Fibroblast of lung (primary cell): Measurements from ENCODE around the gene PDZD4. TPM values are rescaled to one million over a fixed set of nuclear protein-coding genes. Genes with fewer than 3 reads are reported as not detected.

ENCODE experiments used
- DNase-seq, 2 donors: peaks; one replicate each; pipeline versions ENCODE4 v3.0.0 to v3.0.0-alpha.2; 2010; ENCODE audit warnings: low read depth in 2 of 2
- H2AFZ ChIP-seq: 2 replicates; pipeline ENCODE4 v1.5.1; 2012; ENCODE audit warnings: low read length, control low read depth, inconsistent platforms
- H3K27ac ChIP-seq: 2 replicates; pipeline ENCODE4 v1.5.1; 2011; ENCODE audit warnings: low read length, control low read depth; ENCODE audit not compliant: insufficient read depth
- H3K27me3 ChIP-seq: 2 replicates; pipeline ENCODE4 v1.5.1; 2011; ENCODE audit warnings: mild to moderate bottlenecking, low read length; ENCODE audit not compliant: control insufficient read depth, insufficient read depth
- H3K36me3 ChIP-seq: 2 replicates; pipeline ENCODE4 v1.5.1; 2011; ENCODE audit warnings: low read length; ENCODE audit not compliant: control insufficient read depth, insufficient read depth
- H3K4me1 ChIP-seq: 2 replicates; pipeline ENCODE4 v1.5.1; 2011; ENCODE audit warnings: low read length; ENCODE audit not compliant: control insufficient read depth, insufficient read depth; ENCODE audit errors: extremely low read depth
- H3K4me2 ChIP-seq: 2 replicates; pipeline ENCODE4 v1.5.1; 2011; ENCODE audit warnings: low read length, control low read depth; ENCODE audit not compliant: insufficient read depth; ENCODE audit errors: extremely low read depth
- H3K4me3 ChIP-seq, 4 experiments: fragments of 200-600 bp in 1 of 4; sonication (generic) in 1 of 4; replicated peaks in 1 of 4; 2 replicates each; pipeline ENCODE4 v1.5.1; 2011 to 2016; ENCODE audit warnings: low read length in 4 of 4, low read depth in 3 of 4, mild to moderate bottlenecking in 3 of 4, control low read depth in 2 of 4, inconsistent platforms in 1 of 4, mixed read lengths in 1 of 4; ENCODE audit not compliant: insufficient read depth in 1 of 4; ENCODE audit errors: control extremely low read depth in 1 of 4
- H3K79me2 ChIP-seq: 2 replicates; pipeline ENCODE4 v1.5.1; 2012; ENCODE audit warnings: mild to moderate bottlenecking, low read length, inconsistent platforms; ENCODE audit not compliant: control insufficient read depth, insufficient read depth
- H3K9ac ChIP-seq: 2 replicates; pipeline ENCODE4 v1.5.1; 2011; ENCODE audit warnings: mild to moderate bottlenecking, low read length, control low read depth; ENCODE audit not compliant: insufficient read depth
- H3K9me3 ChIP-seq: 2 replicates; pipeline ENCODE4 v1.5.1; 2012; ENCODE audit warnings: low read depth, low read length; ENCODE audit not compliant: control insufficient read depth, insufficient read depth
- H4K20me1 ChIP-seq: 2 replicates; pipeline ENCODE4 v1.5.1; 2011; ENCODE audit warnings: low read length; ENCODE audit not compliant: control insufficient read depth, insufficient read depth; ENCODE audit errors: extremely low read depth
- CTCF ChIP-seq, 2 donors: IDR thresholded peaks in 1 of 2; conservative IDR thresholded peaks in 1 of 2; 1 replicate in 1 of 2; 2 replicates in 1 of 2; pipeline ENCODE4 v1.5.1; 2011 to 2012; ENCODE audit warnings: low read length in 2 of 2, control low read depth in 1 of 2, inconsistent platforms in 1 of 2, low read depth in 1 of 2, mild to moderate bottlenecking in 1 of 2
- EZH2 ChIP-seq: IDR thresholded peaks from 2 replicates; pipeline ENCODE4 v1.5.1; 2012; ENCODE audit warnings: low read length, control low read depth, mild to moderate bottlenecking; ENCODE audit errors: missing control alignments
- polyA plus RNA-seq, 2 donors: library from polyadenylated mRNA; depleted of rRNA in 1 of 2; stranded (reverse) in 1 of 2; unstranded in 1 of 2; fragments of >200 nt; gene quantifications; 2 replicates each; pipeline ENCODE4 v1.2.1, GENCODE V29; 2011 to 2012; ENCODE audit warnings: missing spikeins in 1 of 2
- total RNA-seq: library from RNA; depleted of rRNA; stranded (reverse); fragments of >200 nt; gene quantifications from 2 replicates; pipeline ENCODE4 v1.2.1, GENCODE V29; 2014

PDZD4 gene
- total and polyA plus RNA-seq, 2 donors (not counting 1 experiment from before 2014, with no cell fraction given): under 0.01 to 0.10 TPM

DNA sequence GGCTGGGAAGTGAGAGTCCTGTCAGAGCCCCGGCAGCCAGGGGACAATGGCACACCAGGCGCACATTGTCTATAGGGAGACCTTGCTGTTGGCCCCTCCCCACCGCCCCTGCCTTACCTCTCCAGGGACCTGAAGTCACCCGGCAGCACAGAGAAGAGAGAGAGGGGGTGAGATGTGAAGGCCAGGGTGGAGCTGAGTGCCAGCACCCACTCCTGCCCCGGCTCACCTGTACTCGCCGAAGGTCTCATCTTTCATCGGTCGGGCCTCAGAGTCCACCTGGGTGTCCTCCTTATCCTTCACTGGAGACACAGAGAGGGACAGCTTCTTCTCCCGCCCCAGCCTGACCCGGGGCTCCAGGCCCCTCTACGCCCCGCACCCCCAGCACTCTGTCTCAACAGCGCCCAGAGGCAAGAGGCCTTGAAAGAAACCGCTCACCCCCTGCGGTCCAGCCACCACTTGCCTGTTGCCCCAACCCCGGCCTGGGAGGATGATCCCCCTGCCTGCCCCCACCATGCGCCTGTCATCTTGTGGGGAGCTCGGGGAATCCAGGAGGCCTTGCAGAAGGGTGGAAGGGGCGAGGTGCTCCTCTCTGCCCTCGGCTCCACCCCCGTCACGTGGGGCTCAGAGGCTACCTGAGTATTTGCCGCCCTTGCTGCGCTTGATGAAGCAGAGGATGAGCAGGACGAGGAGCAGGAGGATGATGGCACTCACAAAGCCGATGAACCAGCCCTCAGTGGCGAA, 33.1 kb upstream of the PDZD4 start:
- Histone ChIP-seq H3K9me3 (no peaks in the 10 kb centered on the region), H3K27ac (no peak overlapping the region), H3K27me3 (no peaks in the 10 kb centered on the region), H4K20me1 (no peaks in the 10 kb centered on the region), H2AFZ (no peak overlapping the region), H3K79me2 (no peaks in the 10 kb centered on the region), H3K4me3 (no peak overlapping the region), H3K4me2 (no peak overlapping the region), H3K36me3 (no peaks in the 10 kb centered on the region), H3K4me1 (no peaks in the 10 kb centered on the region), H3K9ac (no peak overlapping the region)
- TF ChIP-seq EZH2 (no peak), CTCF (conservative IDR thresholded peaks at IDR 0.05 in 1 of 2, IDR thresholded peaks at IDR 0.05 in 1 of 2; ENCODE audit: low read depth in 1 of 2, low read length in 2 of 2) (no peak)
- DNase-seq: no peak

DNA sequence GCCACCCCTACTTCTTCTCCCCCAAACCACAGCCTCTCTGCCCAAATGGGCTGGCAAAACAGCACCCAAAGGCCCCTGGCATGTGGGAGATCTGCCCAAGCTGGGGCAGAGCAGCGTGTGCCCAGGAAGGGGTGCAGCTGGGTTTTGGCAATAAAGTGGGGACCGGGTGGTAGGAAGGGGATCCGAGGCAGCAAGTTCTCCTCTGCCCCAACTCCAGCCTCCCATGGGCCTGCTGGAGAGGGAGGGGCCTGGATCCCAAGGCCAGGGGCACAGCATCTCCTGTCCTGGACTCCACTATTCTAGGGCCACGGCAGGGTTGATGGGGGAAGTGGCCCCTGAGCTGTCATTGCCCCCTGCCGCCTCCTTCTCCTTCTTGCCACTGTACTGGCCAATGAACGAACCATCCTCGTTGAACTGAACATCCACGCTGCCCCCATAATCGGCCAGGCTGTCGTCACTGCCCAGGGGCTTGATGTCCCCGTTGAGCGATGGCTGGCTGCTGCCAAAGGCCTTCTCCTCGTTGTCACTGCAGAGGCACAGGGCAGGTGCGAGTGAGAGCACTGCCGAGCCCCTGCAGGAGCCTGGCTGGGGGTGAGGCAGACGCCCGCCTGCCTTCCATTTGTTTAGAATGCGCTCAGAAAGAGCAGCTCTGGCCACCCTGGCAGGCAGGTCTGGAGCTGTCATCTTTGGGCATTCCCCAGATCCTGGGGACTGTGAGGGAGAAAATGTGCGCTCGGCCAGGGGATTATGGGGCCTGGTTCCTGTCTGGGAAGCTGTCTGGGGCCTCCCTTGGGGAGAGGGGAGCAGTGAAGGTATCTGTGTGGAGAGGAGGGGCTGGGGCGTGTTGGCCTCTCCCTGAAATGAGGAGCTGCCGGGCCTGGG, 32.3 kb upstream of the PDZD4 start:
- no peak overlapping the region for H2AFZ ChIP-seq
- no peaks in the 10 kb centered on the region for H3K79me2 ChIP-seq
- no peaks in the 10 kb centered on the region for H3K4me1 ChIP-seq
- H3K27ac ChIP-seq: no peak overlapping the region
- no peak overlapping the region for H3K4me2 ChIP-seq
- H3K36me3 ChIP-seq: no peaks in the 10 kb centered on the region
- DNase-seq: no peak
- TF ChIP-seq CTCF (conservative IDR thresholded peaks at IDR 0.05 in 1 of 2, IDR thresholded peaks at IDR 0.05 in 1 of 2; ENCODE audit: low read depth in 1 of 2, low read length in 2 of 2) (no peak), EZH2 (no peak)
- no peak overlapping the region for H3K9ac ChIP-seq
- H4K20me1 ChIP-seq: no peaks in the 10 kb centered on the region
- no peaks in the 10 kb centered on the region for H3K9me3 ChIP-seq
- H3K4me3 ChIP-seq: no peak overlapping the region
- H3K27me3 ChIP-seq: no peaks in the 10 kb centered on the region

DNA sequence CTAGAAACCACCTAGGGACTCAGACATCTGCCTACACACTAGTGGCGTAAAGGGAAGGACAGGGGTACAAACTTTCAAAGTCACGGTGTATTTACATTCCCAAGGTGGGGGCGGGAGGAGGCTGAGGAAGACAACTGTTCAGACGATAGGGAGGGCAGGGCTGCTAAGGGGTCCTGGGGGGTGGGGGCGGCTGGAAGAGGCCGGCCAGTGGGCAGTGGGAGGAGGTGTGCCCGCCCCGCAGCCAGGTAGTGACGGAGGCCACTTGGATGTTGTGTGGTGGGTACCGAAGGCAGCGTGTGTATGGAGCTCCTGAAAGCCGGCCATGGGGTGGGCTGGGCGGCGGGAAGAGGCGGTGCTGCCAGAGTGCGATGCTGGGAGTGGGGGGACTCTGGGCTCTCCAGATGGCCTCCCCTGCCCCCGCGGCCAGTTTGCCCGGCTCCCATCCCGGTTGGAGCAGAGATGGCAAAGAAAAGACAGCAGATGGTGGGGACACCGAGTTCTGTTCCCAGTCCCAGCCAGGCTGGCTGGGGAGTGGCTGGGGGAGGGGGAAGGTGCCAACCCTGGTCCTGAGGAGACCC, 31.5 kb upstream of the PDZD4 start:
- Histone ChIP-seq H3K4me2 (no peak overlapping the region), H3K79me2 (no peaks in the 10 kb centered on the region), H2AFZ (no peak overlapping the region), H3K27ac (no peak overlapping the region), H3K36me3 (no peaks in the 10 kb centered on the region), H3K9me3 (no peaks in the 10 kb centered on the region), H3K4me3 (no peak overlapping the region), H4K20me1 (no peaks in the 10 kb centered on the region), H3K4me1 (no peaks in the 10 kb centered on the region), H3K9ac (no peak overlapping the region), H3K27me3 (no peaks in the 10 kb centered on the region)
- no peak for DNase-seq
- TF ChIP-seq EZH2 (no peak), CTCF (conservative IDR thresholded peaks at IDR 0.05 in 1 of 2, IDR thresholded peaks at IDR 0.05 in 1 of 2; ENCODE audit: low read depth in 1 of 2, low read length in 2 of 2) (no peak)
